Body of pancreas (tissue), 4 donors: ENCODE data around the gene PTPN1. TPM values are rescaled to one million over a fixed set of nuclear protein-coding genes. Genes with fewer than 3 reads are reported as not detected.

Source experiments
- ATAC-seq: fragments of 150-250 bp; one replicate; pipeline ENCODE4 v1.9.1; 2016
- DNase-seq, 4 donors: peaks; one replicate each; pipeline ENCODE4 v3.0.0-alpha.2; 2019
- H3K27ac ChIP-seq, 4 donors: fragments of 200-600 bp; sonication (generic); 1 replicate in 3 of 4; 2 replicates in 1 of 4; pipeline versions ENCODE4 v1.5.1 to v1.6.1; 2016 to 2019; ENCODE audit warnings: mild to moderate bottlenecking in 1 of 4, mixed read lengths in 1 of 4, moderate library complexity in 1 of 4
- H3K27me3 ChIP-seq, 2 donors: fragments of 200-600 bp; sonication (generic); one replicate each; pipeline ENCODE4 v1.6.0; 2016; ENCODE audit warnings: mild to moderate bottlenecking in 1 of 2
- H3K36me3 ChIP-seq, 2 donors: fragments of 200-600 bp; sonication (generic); replicated peaks in 1 of 2; 2 replicates each; pipeline ENCODE4 v1.5.1; 2016; ENCODE audit warnings: low read depth in 2 of 2; ENCODE audit not compliant: insufficient read depth in 1 of 2
- H3K4me1 ChIP-seq: fragments of 200-600 bp; sonication (generic); one replicate; pipeline ENCODE4 v1.6.0; 2016
- H3K4me3 ChIP-seq, 2 donors: fragments of 200-600 bp; sonication (generic); 1 replicate in 1 of 2; 2 replicates in 1 of 2; pipeline ENCODE4 v1.5.1; 2016 to 2019
- H3K9me3 ChIP-seq, 3 donors: fragments of 200-600 bp; sonication (generic); 1 replicate in 2 of 3; 2 replicates in 1 of 3; pipeline ENCODE4 v1.5.1; 2016
- POLR2A ChIP-seq, 3 donors: fragments of 450-650 bp; IDR thresholded peaks; one replicate each; pipeline ENCODE4 v1.6.1; 2016; ENCODE audit warnings: antibody characterized with exemption in 3 of 3, mild to moderate bottlenecking in 2 of 3
- WGBS, 2 donors: methylation state at CpG; one replicate each; pipeline ENCODE4 v1.1.5; 2017; 5-methylcytosine and 5-hydroxymethylcytosine counted together
- intact Hi-C: fragments of 100-400 bp; cut with DNase I; formaldehyde crosslinking; loops from one replicate; pipeline ENCODE4 v1.15.1; 2023
- total RNA-seq, 2 donors: library from RNA; depleted of rRNA; stranded (reverse); fragments of >200 nt; gene quantifications; one replicate each; pipeline ENCODE4 v1.1.0, GENCODE V29; 2016
- TF ChIP-seq, protein P1 (sequence below), 7 experiments: fragments of 450-650 bp in 4 of 7; fragments of 200-600 bp in 3 of 7; sonication (generic) in 3 of 7; IDR thresholded peaks; one replicate each; pipeline ENCODE4 v1.5.1; 2016 to 2019; ENCODE audit warnings: antibody characterized with exemption in 7 of 7

The PTPN1 gene
- total RNA-seq, 2 donors from 2014 or later: 9.1 to 10.2 TPM

DNA sequence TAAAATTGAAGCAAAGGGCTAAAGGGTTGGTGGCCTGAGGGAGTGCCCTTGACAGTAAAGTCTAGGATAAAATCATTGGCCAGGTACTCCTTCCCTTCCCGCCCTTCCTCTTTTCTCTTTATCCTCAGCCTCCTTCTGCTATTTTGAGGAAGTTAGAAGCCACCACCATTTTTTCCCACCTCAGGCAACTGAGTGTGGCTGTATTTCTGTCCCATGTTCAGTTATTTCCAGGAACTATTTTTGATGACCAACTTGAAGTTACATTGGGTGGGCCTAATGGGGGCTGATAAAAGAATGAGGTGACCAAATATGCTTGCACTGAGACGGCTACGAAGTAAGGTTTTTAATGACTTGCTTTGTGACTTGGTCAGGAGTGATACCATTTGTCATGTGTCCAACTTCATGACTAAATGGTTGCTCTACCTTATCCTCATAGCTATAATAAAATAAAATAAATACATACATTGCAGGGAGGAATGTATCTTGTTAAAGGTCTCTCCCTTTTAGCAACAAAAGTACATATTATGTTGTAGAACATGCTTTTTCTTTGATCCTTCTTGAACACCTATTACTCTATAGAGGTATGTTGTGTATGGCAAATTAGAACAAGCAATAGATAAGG, 12.0 kb downstream of the PTPN1 start:
- no peaks in the 10 kb centered on the region for H3K27me3 ChIP-seq
- H3K36me3 ChIP-seq: no peaks in the 10 kb centered on the region
- no peak for ATAC-seq
- TF ChIP-seq, protein P1, sequence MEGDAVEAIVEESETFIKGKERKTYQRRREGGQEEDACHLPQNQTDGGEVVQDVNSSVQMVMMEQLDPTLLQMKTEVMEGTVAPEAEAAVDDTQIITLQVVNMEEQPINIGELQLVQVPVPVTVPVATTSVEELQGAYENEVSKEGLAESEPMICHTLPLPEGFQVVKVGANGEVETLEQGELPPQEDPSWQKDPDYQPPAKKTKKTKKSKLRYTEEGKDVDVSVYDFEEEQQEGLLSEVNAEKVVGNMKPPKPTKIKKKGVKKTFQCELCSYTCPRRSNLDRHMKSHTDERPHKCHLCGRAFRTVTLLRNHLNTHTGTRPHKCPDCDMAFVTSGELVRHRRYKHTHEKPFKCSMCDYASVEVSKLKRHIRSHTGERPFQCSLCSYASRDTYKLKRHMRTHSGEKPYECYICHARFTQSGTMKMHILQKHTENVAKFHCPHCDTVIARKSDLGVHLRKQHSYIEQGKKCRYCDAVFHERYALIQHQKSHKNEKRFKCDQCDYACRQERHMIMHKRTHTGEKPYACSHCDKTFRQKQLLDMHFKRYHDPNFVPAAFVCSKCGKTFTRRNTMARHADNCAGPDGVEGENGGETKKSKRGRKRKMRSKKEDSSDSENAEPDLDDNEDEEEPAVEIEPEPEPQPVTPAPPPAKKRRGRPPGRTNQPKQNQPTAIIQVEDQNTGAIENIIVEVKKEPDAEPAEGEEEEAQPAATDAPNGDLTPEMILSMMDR (IDR thresholded peaks at IDR 0.05): no peak
- no peak for TF ChIP-seq POLR2A (IDR thresholded peaks at IDR 0.05)
- no peaks in the 10 kb centered on the region for H3K9me3 ChIP-seq
- 94% methylated on average over 3 of the region's 3 CpGs for WGBS, 2 donors
- H3K27ac ChIP-seq: no peak overlapping the region
- H3K4me1 ChIP-seq: peaks cover 5% of the 10 kb centered on the region
- H3K4me3 ChIP-seq: no peak overlapping the region
- DNase-seq: no peak
- intact Hi-C loops: no loop called here

DNA sequence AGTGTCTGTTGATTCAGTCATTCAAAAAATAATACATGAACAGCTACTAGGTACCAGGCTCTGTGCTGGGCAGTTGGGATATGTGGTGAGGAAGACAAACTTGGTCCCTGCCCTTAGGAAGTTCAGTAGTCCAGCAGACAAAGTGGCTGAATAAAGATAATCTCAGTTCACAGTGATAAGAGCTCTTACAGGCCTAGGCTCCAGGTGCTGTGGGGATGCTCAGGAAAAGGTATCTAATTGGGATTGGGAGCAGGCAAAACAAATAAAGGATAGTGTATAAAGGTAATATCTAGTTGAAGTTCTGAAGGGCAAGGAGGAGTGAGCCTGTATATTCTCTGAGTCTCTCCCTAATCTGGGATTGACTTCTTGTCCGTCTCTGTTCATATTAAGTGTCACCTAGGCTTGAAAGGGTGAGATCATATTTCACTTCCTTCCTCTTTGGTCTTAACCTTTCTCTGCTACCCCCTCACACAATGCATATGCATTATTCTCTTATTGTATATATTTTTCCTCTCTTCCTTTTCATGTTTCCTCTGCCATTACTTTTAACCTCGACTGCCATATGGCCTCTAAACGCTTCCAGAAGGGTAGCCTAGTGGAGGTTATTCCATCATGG, 13.5 kb downstream of the PTPN1 start:
- no peak for ATAC-seq

DNA sequence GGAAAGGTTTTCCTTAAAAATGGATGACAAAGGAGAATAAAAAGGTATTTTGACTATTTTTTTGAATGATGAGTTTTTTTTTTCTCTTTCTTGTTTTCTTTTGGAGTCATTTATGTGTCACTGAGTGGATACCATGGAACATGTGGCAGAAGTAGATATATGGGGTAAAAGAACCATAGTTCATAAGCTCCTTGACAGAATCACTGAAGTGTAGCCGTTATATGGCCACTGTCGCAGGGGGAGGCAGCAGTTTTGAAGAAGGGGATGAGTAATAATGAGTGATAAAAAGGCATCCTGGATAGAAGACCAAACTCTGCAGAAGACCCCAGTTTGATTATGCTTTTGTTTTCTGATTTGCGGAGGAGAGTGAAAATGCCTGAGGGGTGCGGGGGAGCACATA, 15.5 kb downstream of the PTPN1 start:
- ATAC-seq (no peak), DNase-seq (no peak)
- TF ChIP-seq, protein P1 (IDR thresholded peaks at IDR 0.05): no peak
- no peak for TF ChIP-seq POLR2A (IDR thresholded peaks at IDR 0.05)
- Histone ChIP-seq H3K27me3 (no peaks in the 10 kb centered on the region), H3K4me3 (no peak overlapping the region), H3K27ac (no peak overlapping the region), H3K36me3 (no peaks in the 10 kb centered on the region), H3K4me1 (peaks cover 16% of the 10 kb centered on the region), H3K9me3 (no peaks in the 10 kb centered on the region)
- WGBS, 2 donors: 97 to 98% methylated on average over 4 of the region's 4 CpGs
- intact Hi-C loops: no loop called here

More for the DNA sequence above, 13.5 kb downstream of the PTPN1 start:
- no peaks in the 10 kb centered on the region for H3K36me3 ChIP-seq
- H3K9me3 ChIP-seq: no peaks in the 10 kb centered on the region
- intact Hi-C loops: no loop called here
- H3K4me3 ChIP-seq: no peak overlapping the region
- no peak overlapping the region for H3K27ac ChIP-seq
- H3K4me1 ChIP-seq: peaks cover 12% of the 10 kb centered on the region
- WGBS, 2 donors: 65 to 74% methylated on average over 3 of the region's 3 CpGs
- DNase-seq: no peak
- no peak for TF ChIP-seq POLR2A (IDR thresholded peaks at IDR 0.05)
- TF ChIP-seq, protein P1 (IDR thresholded peaks at IDR 0.05): no peak
- H3K27me3 ChIP-seq: no peaks in the 10 kb centered on the region

DNA sequence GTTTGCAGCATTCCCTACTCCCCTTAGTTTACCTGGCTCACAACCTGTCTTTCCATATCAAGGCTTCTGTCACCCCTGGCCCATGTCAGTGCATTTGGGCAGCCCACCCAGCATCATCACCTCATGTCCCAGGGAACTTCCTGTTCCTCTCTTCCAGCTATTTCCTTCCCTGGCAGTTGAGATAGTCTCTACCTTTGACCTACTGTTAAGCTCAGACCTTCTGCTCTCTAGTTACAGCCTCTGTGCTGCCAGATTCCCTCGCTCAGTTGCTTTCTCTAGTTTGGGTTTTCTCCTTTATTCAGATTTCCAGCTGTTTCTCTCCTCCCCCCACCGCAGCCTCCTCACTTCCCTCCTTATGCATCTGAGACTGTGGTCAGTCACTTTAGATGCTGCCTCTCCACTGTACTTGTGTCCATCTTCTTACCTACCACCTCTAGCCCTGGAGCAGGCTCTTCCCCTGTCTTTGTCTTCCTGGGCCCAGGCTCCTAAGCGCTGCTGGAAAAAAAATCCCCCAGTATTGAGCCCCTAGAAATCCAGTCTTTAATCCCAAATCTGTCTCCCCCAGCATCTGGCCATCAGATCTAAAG, 16.3 kb downstream of the PTPN1 start:
- no peak overlapping the region for H3K4me3 ChIP-seq
- H3K9me3 ChIP-seq: no peaks in the 10 kb centered on the region
- H3K36me3 ChIP-seq: no peaks in the 10 kb centered on the region
- DNase-seq: no peak
- no peaks in the 10 kb centered on the region for H3K27me3 ChIP-seq
- ATAC-seq: no peak
- intact Hi-C loops: no loop called here
- TF ChIP-seq POLR2A (IDR thresholded peaks at IDR 0.05): no peak
- TF ChIP-seq, protein P1 (IDR thresholded peaks at IDR 0.05): no peak
- no peak overlapping the region for H3K27ac ChIP-seq
- H3K4me1 ChIP-seq: peaks cover 16% of the 10 kb centered on the region
- 79 to 94% methylated on average over 3 of the region's 3 CpGs for WGBS, 2 donors
